Stimulated activated CD4-positive, alpha-beta T cell treated with anti-CD3 and anti-CD28 coated beads, Interleukin-4, amount 100 ng/mL, for 1 hour (primary cell): ENCODE data around the gene RELA.
A peak's percentile ranks its signal among the peaks of the same experiment; 100 is the strongest.
"Not testable (repeated sequence)": the region's sequence is repeated elsewhere in the genome, so short reads cannot be mapped to it uniquely, and the experiment has no call there.

ENCODE experiments used
- DNase-seq: peaks from one replicate; pipeline ENCODE4 v3.0.0-alpha.2; 2020

The RELA gene

DNA sequence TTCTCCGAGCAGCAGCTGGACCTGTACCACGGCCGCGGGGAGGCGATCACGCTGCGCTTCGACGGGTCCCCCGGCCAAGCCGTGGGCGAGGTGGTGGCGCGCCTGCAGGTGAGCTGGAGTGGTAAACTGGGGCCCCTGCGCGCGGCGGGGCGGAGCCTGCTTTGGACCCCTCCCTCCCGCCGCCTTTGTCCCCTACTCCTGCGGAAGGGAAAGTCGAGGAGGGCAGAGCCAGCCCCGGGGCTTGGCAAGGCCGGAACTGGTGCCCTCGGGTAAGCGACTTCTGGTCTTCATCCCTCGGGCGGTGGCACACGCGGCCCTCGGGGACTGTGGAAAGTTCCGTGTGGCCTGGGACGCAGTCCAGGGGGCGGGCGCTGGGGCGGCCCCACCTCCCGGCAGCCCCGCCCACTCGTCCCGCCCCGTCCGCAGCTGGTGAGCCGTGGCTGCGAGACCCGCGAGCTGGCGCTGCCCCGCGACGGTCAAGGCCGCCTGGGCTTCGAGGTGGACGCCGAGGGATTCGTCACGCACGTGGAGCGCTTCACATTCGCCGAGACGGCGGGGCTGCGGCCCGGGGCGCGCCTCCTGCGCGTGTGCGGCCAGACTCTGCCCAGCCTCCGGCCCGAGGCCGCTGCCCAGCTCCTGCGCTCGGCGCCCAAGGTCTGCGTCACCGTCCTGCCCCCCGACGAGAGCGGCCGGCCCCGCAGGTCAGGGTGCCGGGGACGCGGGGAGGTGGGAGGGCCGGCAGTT, 15.6 kb downstream of the RELA start:
- DNase-seq: no peak

DNA sequence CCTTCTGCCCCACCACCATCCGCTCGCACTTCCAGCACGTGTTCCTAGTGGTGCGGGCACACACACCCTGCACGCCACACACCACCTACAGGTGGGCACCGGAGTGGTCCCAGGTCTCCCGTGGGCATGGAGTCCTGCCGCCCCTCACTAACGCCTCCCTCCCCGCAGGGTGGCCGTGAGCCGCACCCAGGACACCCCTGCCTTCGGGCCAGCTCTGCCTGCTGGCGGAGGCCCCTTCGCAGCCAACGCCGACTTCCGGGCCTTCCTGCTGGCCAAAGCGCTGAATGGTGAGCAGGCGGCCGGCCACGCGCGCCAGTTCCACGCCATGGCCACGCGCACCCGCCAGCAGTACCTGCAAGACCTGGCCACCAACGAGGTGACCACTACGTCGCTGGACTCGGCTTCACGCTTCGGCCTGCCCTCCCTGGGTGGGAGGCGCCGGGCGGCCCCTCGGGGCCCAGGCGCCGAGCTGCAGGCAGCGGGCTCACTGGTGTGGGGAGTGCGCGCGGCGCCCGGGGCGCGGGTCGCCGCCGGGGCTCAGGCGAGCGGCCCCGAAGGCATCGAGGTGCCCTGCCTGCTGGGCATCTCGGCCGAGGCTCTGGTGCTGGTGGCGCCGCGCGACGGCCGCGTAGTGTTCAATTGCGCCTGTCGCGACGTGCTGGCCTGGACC, 16.3 kb downstream of the RELA start:
- DNase-seq: no peak

DNA sequence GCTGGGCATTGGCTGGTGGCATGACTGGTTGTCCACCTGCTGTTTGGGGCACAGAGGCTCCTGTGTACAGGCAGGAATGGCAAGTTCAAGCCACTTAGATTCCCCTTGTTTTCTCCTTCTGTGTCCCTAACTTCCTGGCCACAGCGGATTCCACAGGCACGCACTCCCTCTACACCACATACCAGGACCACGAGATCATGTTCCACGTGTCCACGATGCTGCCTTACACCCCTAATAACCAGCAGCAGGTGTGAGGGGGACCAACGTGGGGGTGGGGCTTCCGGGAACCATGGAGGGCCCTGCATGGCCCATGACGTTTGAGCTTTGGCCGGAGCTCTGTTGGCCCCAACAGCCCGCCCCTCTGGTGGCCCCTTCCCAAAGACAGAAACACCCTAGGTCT, 17.0 kb downstream of the RELA start:
- DNase-seq: no peak

DNA sequence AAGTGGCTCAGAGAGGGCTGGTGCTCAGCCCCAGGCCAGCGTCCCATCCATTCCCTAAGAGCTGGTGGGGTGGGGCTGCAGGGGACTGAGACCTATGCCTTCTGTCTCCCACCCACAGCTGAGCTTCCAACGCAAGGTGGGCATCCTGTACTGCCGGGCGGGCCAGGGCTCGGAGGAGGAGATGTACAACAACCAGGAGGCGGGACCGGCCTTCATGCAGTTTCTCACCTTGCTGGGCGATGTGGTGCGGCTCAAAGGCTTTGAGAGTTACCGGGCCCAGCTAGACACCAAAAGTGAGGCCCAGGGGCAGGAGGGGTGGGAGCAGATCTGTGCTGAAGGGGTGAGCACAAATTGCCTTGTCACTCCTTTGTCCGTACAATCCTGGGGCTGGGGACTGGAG, 17.9 kb downstream of the RELA start:
- DNase-seq: no peak

DNA sequence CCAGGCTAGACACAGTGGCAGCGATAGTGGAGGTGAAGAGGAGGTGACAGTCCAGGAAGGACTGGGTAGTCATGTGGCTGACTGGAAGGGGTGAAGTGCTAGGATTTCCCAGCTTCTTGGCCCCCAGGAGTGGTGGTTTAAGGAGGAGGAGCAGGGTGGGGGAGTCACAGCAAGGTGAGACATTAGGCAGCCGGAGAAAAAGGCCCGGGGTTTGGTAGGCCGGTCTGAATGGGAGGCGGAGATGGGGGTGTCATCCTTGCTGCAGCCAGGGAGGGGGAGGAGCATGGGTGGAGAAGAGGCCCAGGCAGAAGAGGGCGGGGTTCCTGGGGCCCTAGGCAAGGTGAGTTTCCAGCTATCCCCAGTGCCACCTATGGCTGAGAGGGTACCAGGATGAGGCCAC, 18.7 kb downstream of the RELA start:
- no peak for DNase-seq

DNA sequence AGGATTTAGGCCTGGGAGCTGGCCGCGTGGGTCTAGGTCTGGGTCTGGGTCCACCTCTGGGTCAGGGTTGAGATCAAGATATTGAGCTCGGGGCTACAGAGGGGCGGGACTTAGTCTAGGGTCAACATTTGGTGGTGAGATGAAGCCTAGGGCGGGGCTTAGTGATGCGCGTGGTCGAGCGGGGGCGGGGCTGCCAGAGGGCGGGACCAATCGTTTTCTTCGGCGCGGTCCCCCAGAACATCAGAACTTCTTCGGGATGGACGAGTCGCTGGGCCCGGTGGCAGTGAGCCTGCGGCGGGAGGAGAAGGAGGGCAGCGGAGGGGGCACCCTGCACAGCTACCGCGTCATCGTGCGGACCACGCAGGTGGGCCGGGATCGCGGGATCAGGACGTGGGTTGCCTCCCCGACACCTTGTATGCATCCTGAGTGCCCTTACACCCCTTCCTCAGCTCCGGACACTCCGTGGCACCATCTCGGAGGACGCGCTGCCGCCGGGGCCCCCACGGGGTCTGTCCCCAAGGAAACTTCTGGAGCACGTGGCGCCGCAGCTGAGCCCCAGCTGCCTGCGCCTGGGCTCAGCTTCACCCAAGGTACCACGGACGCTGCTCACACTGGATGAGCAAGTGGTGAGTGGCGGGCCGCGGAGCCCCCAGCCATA, 20.6 kb downstream of the RELA start:
- DNase-seq: no peak

DNA sequence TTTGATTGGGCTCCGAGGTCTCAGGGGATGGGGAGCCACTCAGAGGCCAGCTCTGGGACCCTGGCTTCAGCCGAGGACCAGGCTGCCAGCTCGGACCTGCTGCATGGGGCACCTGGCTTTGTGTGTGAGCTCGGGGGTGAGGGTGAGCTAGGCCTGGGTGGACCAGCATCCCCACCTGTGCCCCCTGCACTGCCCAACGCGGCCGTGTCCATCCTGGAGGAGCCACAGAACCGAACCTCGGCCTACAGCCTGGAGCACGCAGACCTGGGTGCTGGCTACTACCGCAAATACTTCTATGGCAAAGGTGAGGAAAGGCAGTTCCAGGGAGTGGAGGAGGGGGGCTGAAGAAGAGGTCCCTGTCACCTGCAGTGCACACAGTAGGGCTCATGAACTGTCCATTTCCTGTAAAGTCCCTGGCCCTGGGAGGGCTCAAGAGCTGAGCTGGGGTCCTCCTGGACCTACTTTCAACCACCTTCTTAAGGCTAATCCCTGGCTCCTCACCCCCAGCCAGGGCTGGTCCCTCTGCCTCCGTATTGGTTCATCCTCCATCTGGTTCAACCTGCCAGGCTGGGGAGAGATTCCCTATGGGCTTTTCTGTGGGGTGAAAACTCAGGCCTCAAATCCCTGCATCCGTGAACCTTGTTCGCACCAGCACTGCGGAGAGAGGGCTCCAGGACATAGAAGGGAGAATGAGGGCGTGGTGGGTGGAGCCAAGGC, 21.3 kb downstream of the RELA start:
- no peak for DNase-seq

DNA sequence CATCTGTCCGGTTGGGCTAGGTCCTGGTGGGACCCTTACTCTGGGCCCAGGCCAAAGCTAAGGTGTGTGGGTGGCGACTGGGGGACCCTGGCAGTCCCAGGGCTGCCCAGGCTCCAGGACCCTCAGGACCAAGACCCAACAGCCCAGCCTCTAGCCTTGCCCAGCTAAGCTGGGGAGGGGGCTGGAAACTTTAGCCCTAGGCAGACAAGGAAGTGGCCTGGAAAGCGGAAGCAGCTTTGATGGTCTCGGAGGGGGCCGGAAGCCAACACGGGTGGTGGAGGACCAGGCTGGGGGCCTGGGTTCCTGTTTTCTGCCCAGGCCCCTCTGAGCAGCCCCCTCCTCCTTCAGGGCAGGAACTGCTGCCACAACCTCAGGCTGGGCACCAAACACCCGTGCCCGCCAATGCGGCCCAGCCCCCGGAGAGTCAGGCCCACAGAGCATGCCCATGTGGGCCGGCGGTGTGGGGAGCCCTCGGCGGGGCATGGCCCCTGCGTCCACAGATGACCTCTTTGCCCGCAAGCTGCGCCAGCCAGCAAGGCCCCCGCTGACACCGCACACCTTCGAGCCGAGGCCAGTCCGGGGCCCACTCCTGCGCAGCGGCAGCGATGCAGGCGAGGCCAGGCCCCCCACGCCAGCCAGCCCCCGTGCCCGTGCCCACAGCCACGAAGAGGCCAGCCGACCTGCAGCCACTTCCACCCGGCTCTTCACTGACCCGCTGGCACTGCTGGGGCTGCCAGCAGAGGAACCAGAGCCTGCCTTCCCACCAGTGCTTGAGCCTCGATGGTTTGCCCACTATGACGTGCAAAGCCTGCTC, 22.0 kb downstream of the RELA start:
- DNase-seq: peak; percentile 39

DNA sequence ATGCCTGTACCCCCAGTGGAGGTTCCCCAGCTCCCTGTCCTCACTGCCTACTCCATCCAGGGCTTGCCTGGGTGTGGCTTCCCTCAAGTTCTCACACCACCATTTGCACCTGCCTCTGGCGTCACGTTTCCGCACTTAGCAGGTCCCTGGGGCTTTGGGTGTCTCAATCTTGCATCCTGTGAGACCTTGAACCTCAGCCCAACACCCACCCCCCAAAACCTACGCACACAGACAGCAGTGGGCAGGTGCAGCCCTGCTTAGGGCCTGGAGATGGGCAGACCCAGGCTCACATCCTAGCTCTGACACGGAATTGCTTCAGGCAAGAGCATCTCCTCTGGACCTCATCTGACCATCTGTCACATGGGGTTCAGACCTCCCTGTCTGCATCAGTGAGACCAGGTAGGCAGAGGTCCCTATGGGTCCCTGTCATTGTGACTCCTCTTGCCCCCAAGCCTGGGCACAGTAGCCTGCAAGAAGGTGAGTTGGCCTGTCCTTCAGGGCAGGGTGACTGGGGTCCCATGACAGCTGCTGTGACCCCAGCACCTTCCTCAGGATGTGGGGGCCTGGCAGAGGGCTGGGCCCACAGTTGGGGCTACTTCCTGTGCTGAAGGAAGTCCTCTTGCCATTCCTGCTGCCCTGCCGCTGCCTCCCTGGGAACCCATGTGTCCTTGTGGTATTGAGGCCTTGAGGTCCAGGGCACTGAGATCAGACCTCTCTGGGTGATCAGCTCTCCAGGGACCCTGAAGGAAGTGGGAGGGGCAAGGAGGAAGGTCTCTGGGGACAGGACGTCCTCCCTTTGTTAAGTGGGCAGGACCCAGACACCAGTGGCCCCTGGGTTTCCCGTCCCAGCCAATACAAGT, 22.9 kb downstream of the RELA start:
- peak; percentile 40 for DNase-seq

DNA sequence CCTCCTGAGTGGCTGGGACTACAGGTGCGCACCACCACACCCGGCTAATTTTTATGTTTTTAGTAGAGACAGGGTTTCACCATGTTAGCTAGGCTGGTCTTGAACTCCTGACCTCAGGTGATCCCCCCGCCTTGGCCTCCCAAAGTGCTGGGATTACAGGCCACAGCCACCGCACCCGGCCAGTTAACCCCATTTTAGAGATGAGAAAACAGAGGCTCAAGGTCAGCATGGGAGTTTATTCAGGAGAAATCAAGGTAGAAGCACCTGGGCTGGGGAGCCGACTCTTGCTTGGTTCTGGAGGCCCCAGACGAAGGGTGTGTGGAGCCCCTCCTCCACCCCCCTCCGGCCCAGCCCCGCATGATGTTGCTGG, 23.5 kb downstream of the RELA start:
- not testable (repeated sequence) for DNase-seq

DNA sequence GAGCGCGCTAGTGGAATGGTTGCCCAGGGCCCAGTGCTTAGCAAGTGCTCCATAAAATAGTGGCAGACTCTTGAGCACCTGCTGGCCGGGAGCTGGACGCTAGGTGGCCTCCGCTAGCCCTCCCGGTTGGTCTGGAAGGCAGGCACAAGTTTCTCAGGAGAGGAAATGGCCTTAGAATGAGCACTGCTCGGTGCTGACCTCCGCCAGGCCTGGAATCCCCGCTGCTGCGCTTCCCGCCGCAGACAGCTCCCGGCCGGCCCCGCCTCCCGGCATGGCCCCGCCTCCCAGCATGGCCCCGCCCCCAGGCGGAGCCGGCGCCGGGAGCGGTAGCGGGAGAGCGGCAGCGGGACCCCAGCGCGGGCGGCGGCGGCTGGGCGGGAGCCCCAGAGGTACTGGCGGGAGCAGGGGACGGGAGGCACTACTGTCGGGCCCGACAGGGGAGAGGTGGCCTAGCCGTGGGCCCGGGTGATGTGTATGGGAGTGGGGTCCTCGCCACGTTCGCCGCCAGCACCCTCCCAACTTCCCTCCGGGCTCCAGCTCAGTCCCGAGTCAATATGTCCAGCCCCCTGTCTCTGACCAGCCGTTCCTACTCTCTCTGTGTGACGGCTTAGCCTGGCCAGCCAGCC, 24.8 kb downstream of the RELA start, which contains the start of gene SIPA1:
SIPA1 (plus strand) TSS at position 308 of the 626 bp plus-strand sequence. CDS start 2,821 bp downstream, outside the sequence.
- peak; percentile 77 for DNase-seq

DNA sequence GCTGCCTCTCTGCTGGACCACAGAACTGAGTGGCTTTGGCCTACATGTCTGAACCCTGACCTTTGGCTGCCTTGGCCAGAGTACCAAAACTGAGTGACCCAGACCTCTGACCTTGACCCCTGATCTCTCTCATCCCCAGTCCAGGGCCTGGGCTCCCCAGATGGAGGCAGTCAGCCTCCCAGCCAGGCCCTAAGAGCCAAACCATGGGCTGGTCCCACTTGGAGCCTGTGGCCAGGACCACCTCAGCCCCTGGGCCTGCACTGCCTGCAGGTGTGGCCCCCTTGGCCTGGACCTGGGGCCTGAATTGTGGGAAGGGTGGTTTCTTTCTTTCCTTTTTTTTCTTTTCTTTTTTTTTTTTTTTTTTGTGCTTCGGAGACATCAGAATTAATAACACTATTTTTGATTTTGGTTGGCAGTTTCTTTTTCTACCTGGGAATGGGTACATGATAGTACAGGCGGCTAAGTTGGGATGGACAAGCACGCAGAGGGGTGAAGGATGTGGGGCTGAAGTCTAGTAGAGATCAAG, 25.6 kb downstream of the RELA start:
- no peak for DNase-seq

DNA sequence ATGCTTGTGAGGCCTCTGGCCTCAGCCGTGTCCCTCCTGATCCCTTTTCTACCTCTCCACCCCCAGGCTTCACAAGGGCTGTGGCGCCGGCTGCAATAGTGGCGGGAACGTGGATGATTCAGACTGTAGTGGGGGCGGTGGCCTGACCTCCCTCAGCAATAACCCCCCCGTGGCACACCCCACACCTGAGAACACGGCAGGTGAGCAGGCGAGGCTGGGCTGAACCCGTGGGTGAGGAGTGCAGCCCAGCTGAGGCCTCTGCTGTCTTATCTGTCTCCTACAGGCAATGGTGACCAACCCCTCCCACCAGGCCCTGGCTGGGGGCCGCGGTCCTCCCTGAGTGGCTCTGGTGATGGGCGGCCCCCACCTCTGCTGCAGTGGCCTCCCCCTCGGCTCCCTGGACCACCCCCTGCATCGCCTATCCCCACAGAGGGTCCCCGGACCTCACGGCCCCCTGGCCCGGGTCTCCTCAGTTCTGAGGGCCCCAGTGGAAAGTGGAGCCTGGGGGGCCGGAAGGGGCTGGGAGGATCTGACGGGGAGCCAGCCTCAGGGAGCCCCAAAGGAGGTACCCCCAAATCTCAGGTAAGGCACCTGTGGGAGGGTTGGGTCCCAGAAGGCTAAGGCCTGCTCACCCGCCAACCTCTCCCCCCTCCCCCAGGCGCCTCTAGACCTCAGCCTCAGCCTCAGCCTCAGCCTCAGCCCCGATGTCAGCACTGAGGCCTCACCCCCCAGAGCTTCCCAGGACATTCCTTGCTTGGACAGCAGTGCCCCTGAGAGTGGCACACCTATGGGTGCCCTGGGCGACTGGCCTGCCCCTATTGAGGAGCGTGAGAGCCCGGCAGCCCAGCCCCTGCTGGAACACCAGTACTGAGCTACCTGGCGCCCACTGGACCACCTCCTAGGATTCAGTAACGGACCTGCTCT, 26.3 kb downstream of the RELA start:
- no peak for DNase-seq

DNA sequence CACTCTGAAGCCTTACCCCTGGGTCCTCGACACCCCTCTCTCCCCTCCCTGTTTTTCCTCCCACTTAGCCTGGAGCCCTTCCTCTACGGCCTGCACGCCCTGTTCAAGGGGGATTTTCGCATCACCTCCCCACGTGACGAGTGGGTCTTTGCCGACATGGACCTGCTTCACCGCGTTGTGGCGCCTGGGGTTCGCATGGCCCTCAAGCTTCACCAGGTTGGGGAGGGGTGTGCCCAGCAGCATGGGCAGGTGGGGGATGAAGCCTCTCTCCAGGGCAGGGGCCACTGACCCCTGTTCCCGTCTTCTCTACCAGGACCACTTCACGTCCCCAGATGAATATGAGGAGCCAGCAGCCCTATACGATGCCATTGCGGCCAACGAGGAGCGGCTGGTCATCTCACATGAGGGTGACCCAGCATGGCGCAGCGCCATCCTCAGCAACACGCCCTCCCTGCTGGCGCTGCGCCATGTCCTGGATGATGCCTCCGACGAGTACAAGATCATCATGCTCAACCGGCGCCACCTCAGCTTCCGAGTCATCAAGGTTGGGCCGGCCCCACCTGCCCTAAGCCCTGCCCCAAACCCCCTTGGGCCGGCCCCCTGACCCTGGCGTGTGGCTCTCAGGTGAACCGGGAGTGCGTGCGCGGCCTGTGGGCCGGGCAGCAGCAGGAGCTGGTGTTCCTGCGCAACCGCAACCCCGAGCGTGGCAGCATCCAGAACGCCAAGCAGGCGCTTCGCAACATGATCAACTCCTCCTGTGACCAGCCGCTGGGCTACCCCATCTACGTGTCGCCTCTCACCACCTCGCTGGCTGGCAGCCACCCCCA, 27.6 kb downstream of the RELA start:
- no peak for DNase-seq

DNA sequence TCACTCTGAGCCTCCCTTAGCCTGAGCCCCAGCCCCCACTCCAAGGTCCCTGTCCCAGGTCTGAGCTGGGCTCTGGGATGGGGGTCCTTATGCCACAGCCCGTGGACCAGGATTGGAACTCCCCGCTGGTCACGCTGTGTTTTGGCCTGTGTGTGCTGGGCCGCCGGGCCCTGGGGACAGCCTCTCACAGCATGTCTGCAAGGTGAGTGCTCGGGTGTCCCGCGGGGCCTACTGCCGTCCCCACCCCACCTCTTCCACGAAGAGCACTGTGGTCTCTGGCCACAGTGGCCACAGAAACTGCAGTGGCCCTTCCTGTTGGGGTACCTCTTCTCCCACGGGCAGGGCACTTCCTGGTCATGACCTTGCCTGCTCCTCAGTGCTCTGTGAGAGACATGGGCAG, 28.3 kb downstream of the RELA start:
- DNase-seq: no peak

DNA sequence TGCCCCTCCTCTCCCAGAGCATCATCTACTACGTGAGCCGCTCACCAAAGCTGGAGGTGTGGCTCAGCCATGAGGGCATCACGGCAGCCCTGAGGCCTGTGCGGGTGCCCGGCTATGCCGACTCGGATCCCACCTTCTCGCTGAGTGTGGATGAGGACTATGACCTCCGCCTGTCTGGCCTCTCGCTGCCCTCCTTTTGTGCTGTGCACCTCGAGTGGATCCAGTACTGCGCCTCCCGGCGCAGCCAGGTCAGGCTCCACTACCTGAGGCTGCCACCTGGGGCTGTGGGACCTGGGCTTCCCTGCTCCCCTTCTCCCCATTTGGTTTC, 28.6 kb downstream of the RELA start:
- DNase-seq: no peak

DNA sequence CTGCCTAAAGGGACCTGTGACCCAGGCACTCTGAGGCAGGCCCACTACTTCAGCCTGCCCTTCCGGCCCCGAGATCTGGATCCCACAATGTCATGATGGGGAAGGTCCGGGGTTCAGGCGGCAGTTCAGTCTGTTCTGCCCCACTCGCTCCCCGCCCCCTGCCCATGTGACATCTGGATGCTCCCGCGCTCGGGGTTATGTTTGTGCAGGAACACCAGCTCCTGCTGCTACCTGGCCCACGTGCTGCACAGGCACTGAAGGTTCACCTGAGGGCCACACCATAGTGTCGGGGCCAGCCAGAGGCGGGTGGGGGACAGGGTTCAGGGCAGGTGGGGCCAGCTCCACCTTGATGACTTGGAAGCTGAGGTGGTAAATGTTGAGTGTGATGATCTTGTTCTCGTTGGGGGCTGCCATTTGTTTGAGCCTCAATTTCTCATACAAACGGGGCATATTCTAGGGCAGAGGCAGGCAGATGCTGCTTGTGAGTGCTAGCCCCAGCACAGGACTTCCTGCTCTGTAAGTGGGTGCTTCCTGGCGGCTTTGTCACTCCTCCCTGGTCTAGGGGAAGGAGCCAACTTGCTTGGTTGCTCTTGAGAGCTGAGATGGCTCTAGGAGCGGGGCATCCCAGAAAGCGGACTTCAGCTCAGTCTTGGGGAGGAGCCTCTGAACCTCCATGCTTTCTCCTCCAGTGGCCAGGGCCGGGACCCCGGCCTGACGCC, 29.2 kb downstream of the RELA start:
- no peak for DNase-seq

DNA sequence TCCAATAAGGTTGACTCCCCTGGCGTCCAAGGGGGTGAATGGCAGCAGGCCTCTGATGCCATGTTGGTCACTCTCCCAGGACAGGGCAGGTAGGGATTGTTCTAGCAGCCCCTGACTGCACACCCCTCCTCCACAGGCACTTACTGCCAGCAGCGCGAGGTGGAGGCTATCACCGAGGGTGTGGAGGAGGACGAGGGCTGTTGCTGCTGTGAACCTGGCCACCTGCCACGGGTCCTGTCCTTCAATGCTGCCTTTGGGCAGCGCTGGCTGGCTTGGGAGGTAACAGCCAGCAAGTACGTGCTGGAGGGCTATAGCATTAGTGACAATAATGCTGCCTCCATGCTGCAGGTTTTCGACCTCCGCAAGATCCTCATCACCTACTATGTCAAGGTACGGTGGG, 32.5 kb downstream of the RELA start:
- DNase-seq: no peak
